H9 (cell line): ENCODE data around the gene GPR62. TPM values are rescaled to one million over a fixed set of nuclear protein-coding genes. Genes with fewer than 3 reads are reported as not detected.

Experiments used
- DNase-seq: peaks from one replicate; pipeline ENCODE4 v3.0.0-alpha.2; 2017
- H2AFZ ChIP-seq: one replicate; pipeline ENCODE4 v1.6.1; 2013; ENCODE audit warnings: mild to moderate bottlenecking, low read length, control low read depth, moderate library complexity
- H2AK5ac ChIP-seq: 2 replicates; pipeline ENCODE4 v1.6.1; 2013; ENCODE audit warnings: low read length, control low read depth, mixed read lengths; ENCODE audit not compliant: insufficient read length
- H2BK120ac ChIP-seq: one replicate; pipeline ENCODE4 v1.6.1; 2013; ENCODE audit warnings: low read depth, mild to moderate bottlenecking, low read length, control low read depth, inconsistent platforms; ENCODE audit not compliant: poor library complexity, severe bottlenecking
- H2BK12ac ChIP-seq: 2 replicates; pipeline ENCODE4 v1.6.1; 2013; ENCODE audit warnings: low read length, control low read depth, mixed read lengths, low read depth; ENCODE audit not compliant: insufficient read length
- H2BK15ac ChIP-seq: 2 replicates; pipeline ENCODE4 v1.6.1; 2013; ENCODE audit warnings: low read depth, low read length, control low read depth
- H2BK20ac ChIP-seq: one replicate; pipeline ENCODE4 v1.6.1; 2013; ENCODE audit warnings: low read depth, mild to moderate bottlenecking, low read length, control low read depth, inconsistent platforms; ENCODE audit not compliant: poor library complexity, severe bottlenecking
- H2BK5ac ChIP-seq: 2 replicates; pipeline ENCODE4 v1.6.1; 2013; ENCODE audit warnings: low read length, control low read depth, mixed read lengths; ENCODE audit not compliant: insufficient read length
- H3K14ac ChIP-seq: 2 replicates; pipeline ENCODE4 v1.6.1; 2013; ENCODE audit warnings: low read length, control low read depth; ENCODE audit not compliant: insufficient read depth
- H3K18ac ChIP-seq: 2 replicates; pipeline ENCODE4 v1.6.1; 2013; ENCODE audit warnings: low read depth, mild to moderate bottlenecking, mixed read lengths, low read length, control low read depth; ENCODE audit not compliant: insufficient read length
- H3K23ac ChIP-seq: 2 replicates; pipeline ENCODE4 v1.6.1; 2013; ENCODE audit warnings: low read length, control low read depth, mixed read lengths, low read depth; ENCODE audit not compliant: insufficient read length
- H3K23me2 ChIP-seq: 2 replicates; pipeline ENCODE4 v1.6.1; 2013; ENCODE audit warnings: low read depth, mild to moderate bottlenecking, mixed read lengths, low read length, control low read depth; ENCODE audit not compliant: insufficient read length, poor library complexity, severe bottlenecking
- H3K27ac ChIP-seq: 2 replicates; pipeline ENCODE4 v1.5.1; 2013; ENCODE audit warnings: low read length, control low read depth, mixed read lengths, low read depth; ENCODE audit not compliant: insufficient read length
- H3K27me3 ChIP-seq: 2 replicates; pipeline ENCODE4 v1.6.1; 2013; ENCODE audit warnings: low read length, control low read depth, inconsistent platforms; ENCODE audit not compliant: insufficient read depth
- H3K4ac ChIP-seq: 2 replicates; pipeline ENCODE4 v1.6.1; 2013; ENCODE audit warnings: low read depth, mild to moderate bottlenecking, control low read depth, inconsistent platforms, low read length, moderate library complexity
- H3K4me1 ChIP-seq: 2 replicates; pipeline ENCODE4 v1.6.1; 2013; ENCODE audit warnings: low read length, control low read depth, inconsistent platforms; ENCODE audit not compliant: insufficient read depth
- H3K4me2 ChIP-seq: 2 replicates; pipeline ENCODE4 v1.6.1; 2013; ENCODE audit warnings: low read length, control low read depth, mixed read lengths; ENCODE audit not compliant: insufficient read length, insufficient read depth
- H3K56ac ChIP-seq: 2 replicates; pipeline ENCODE4 v1.6.1; 2013; ENCODE audit warnings: low read depth, mild to moderate bottlenecking, mixed read lengths, low read length, control low read depth; ENCODE audit not compliant: insufficient read length
- H3K79me1 ChIP-seq: 2 replicates; pipeline ENCODE4 v1.6.1; 2013; ENCODE audit warnings: low read depth, mild to moderate bottlenecking, moderate library complexity, low read length, control low read depth, inconsistent platforms; ENCODE audit not compliant: insufficient read depth, poor library complexity, severe bottlenecking
- H3K79me2 ChIP-seq: 2 replicates; pipeline ENCODE4 v1.6.1; 2013; ENCODE audit warnings: low read length, control low read depth, inconsistent platforms; ENCODE audit not compliant: insufficient read depth
- H3K9ac ChIP-seq: 2 replicates; pipeline ENCODE4 v1.6.1; 2013; ENCODE audit warnings: low read length, control low read depth, mixed read lengths; ENCODE audit not compliant: insufficient read length; ENCODE audit errors: extremely low read depth
- H3K9me3 ChIP-seq: one replicate; pipeline ENCODE4 v1.6.1; 2013; ENCODE audit warnings: low read depth, low read length, inconsistent platforms; ENCODE audit not compliant: control insufficient read depth
- H3T11ph ChIP-seq: one replicate; pipeline ENCODE4 v1.6.1; 2013; ENCODE audit warnings: mild to moderate bottlenecking, low read length, control low read depth, inconsistent platforms
- H4K20me1 ChIP-seq: one replicate; pipeline ENCODE4 v1.6.1; 2013; ENCODE audit not compliant: control insufficient read depth, insufficient read length, insufficient read depth
- H4K5ac ChIP-seq: 2 replicates; pipeline ENCODE4 v1.6.1; 2013; ENCODE audit warnings: low read depth, mild to moderate bottlenecking, mixed read lengths, low read length, control low read depth; ENCODE audit not compliant: insufficient read length
- H4K8ac ChIP-seq: replicated peaks from 2 replicates; pipeline ENCODE4 v1.6.1; 2013; ENCODE audit warnings: low read length, control low read depth, mixed read lengths, low read depth; ENCODE audit not compliant: insufficient read length
- H4K91ac ChIP-seq: 2 replicates; pipeline ENCODE4 v1.6.1; 2013; ENCODE audit warnings: low read depth, mild to moderate bottlenecking, moderate library complexity, mixed read lengths, low read length, control low read depth; ENCODE audit not compliant: insufficient read length
- H3K27ac Mint-ChIP-seq, 3 experiments: 2 replicates in 2 of 3; 3 replicates in 1 of 3; pipeline ENCODE4 v1.8.0; 2020 to 2021; ENCODE audit warnings: mixed read lengths in 3 of 3, mild to moderate bottlenecking in 1 of 3, moderate library complexity in 1 of 3
- H3K27me3 Mint-ChIP-seq: 2 replicates; pipeline ENCODE4 v1.8.0; 2021; ENCODE audit warnings: low read depth, mild to moderate bottlenecking, moderate library complexity, mixed read lengths
- H3K36me3 Mint-ChIP-seq, 3 experiments: 2 replicates in 2 of 3; 3 replicates in 1 of 3; pipeline ENCODE4 v1.8.0; 2020 to 2021; ENCODE audit warnings: low read depth in 3 of 3, mixed read lengths in 3 of 3; ENCODE audit not compliant: insufficient read depth in 1 of 3
- H3K4me1 Mint-ChIP-seq, 2 experiments: 2 replicates each; pipeline ENCODE4 v1.8.0; 2020; ENCODE audit warnings: mixed read lengths in 2 of 2
- H3K4me3 Mint-ChIP-seq, 2 experiments: 2 replicates in 1 of 2; 3 replicates in 1 of 2; pipeline ENCODE4 v1.8.0; 2020 to 2021; ENCODE audit warnings: mild to moderate bottlenecking in 2 of 2, mixed read lengths in 2 of 2, moderate library complexity in 1 of 2
- H3K9me3 Mint-ChIP-seq, 2 experiments: 2 replicates in 1 of 2; 3 replicates in 1 of 2; pipeline ENCODE4 v1.8.0; 2020; ENCODE audit warnings: mild to moderate bottlenecking in 2 of 2, mixed read lengths in 2 of 2, moderate library complexity in 1 of 2
- CTCF ChIP-seq: fragments of 200-600 bp; sonication (generic); conservative IDR thresholded peaks from 3 replicates; pipeline ENCODE4 v1.8.0; 2021; ENCODE audit warnings: antibody characterized with exemption, mild to moderate bottlenecking
- WGBS: extraction: QIAGEN DNeasy Blood & Tissue Kit; methylation state at CpG from one replicate; pipeline ENCODE4 v1.1.7; 2013; ENCODE audit warnings: missing lambda C conversion rate, low lambda C conversion rate, mixed read lengths; ENCODE audit not compliant: insufficient read length; ENCODE audit errors: extremely low coverage; 5-methylcytosine and 5-hydroxymethylcytosine counted together
- total RNA-seq: library from RNA; stranded (reverse); gene quantifications from 2 replicates; pipeline ENCODE4 v1.2.1, GENCODE V29; 2021

The GPR62 gene
- total RNA-seq, 1 experiment from 2014 or later: 0.13 TPM

- Histone ChIP-seq H3K4ac (no peak overlapping the region), H3K14ac (no peak overlapping the region), H3K23me2 (no peaks in the 10 kb centered on the region), H3K56ac (no peak overlapping the region), H4K91ac (no peak overlapping the region), H3K4me1 (no peaks in the 10 kb centered on the region), H3K4me2 (no peak overlapping the region), H2AFZ (no peak overlapping the region), H2BK15ac (no peak overlapping the region), H3K79me1 (no peaks in the 10 kb centered on the region), H4K20me1 (no peaks in the 10 kb centered on the region), H3K9me3 (no peaks in the 10 kb centered on the region), H3K9ac (no peak overlapping the region), H3K27ac (no peak overlapping the region), H2BK5ac (no peak overlapping the region), H3K23ac (no peak overlapping the region), H3K18ac (no peak overlapping the region), H2BK20ac (no peak overlapping the region), H3K27me3 (no peaks in the 10 kb centered on the region), H2BK120ac (no peak overlapping the region), H2AK5ac (no peak overlapping the region), H4K8ac (no peak overlapping the region), H2BK12ac (no peak overlapping the region), H3T11ph (no peak overlapping the region), H4K5ac (no peak overlapping the region), H3K79me2 (no peaks in the 10 kb centered on the region)
- WGBS: no CpG with 5 or more reads among the region's 5 CpGs
- no peak for TF ChIP-seq CTCF
- Mint-ChIP-seq H3K36me3 (peaks cover 0 to 14% (median 3%) of the 10 kb centered on the region in 3 experiments; a peak in 6 of 7 replicates), H3K27ac (no peak overlapping the region), H3K9me3 (no peaks in the 10 kb centered on the region), H3K4me3 (no peak overlapping the region), H3K4me1 (no peaks in the 10 kb centered on the region), H3K27me3 (peaks cover under 1% of the 10 kb centered on the region; the same call in 1 of the 2 replicates)
- no peak for DNase-seq
These were observed 27.9 kb upstream of the GPR62 start for GRCh38 chr3:51927061-51927977.
